Adrenal gland (tissue), 5 donors: ENCODE results near the gene MALAT1.

Source experiments
- CTCF ChIP-seq, 6 experiments: fragments of 450-650 bp in 4 of 6; fragments of 200-600 bp in 2 of 6; sonication (generic) in 1 of 6; IDR thresholded peaks; 1 replicate in 5 of 6; 2 replicates in 1 of 6; pipeline versions ENCODE4 v1.5.1 to v1.8.0; 2016 to 2021; ENCODE audit warnings: antibody characterized with exemption in 6 of 6, mild to moderate bottlenecking in 2 of 6, moderate library complexity in 1 of 6
- POLR2A ChIP-seq, 2 donors: fragments of 450-650 bp; IDR thresholded peaks; one replicate each; pipeline ENCODE4 v1.6.1; 2017; ENCODE audit warnings: antibody characterized with exemption in 2 of 2, mild to moderate bottlenecking in 2 of 2, moderate library complexity in 1 of 2
- donor health status: DM: no; HTN: no; CAD: no.

- no peak for TF ChIP-seq CTCF (IDR thresholded peaks at IDR 0.05)
- TF ChIP-seq POLR2A (IDR thresholded peaks at IDR 0.05), result no peak
These were observed 44.0 kb downstream of the MALAT1 start for GRCh38 chr11:65542738-65543390.
